ENCODE measurements around the gene D2HGDH. TPM values are rescaled to one million over a fixed set of nuclear protein-coding genes. Genes with fewer than 3 reads are reported as not detected.

Gene D2HGDH
- total and polyA plus RNA-seq, 2 of the 8 experiments (the other 6 are each of a cell fraction or from before 2014, with no cell fraction given) = 3.4 to 8.1 TPM

DNA sequence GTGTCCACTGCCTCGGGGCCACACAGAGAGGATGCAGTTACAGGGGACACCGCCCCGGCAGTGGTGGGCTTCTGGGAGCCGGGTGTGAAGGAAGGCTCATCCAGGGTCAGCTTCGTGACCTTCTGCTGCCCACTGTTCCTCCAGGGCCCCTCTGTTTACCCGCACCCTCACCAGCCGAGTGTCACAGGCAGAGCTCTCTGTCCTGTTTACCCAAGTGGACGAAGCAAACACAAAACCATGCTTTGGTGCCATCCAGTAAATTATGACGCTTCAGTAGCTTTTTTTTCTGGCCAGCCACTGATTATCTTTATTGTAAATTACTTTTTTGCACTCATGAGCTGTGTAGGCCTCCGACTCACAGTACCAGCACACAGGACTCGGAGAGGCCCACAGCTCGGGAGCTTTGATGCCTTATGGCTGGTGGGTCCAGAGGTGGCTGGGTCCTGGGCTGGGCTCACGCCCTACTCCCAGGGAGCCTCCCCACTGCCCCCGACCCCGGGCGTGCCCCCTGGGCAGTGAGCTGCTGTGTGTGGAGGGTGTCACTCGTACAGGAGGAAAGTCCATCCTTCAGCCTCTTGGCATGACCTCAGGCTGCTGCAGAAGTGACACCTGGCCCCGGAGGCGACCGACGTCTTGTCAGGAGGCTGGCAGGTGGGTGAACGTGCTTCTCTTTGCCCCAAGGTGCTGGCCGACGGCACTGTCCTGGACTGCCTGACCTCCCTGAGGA, 9.8 kb downstream of the D2HGDH start:
- Histone ChIP-seq H3K9me3 (ENCODE audit: insufficient read depth in 2 of 2, low read depth in 1 of 2, low read length in 1 of 2) (no peaks in the 10 kb centered on the region), H3K79me2 (ENCODE audit: control insufficient read depth in 1 of 2, insufficient read depth in 2 of 2, low read length in 2 of 2) (no peaks in the 10 kb centered on the region), H3K18ac (ENCODE audit: extremely low read depth, low read length) (no peak overlapping the region), H3K23ac (ENCODE audit: insufficient read length) (no peak overlapping the region), H4K8ac (ENCODE audit: extremely low read depth, insufficient read depth, low read length) (no peak overlapping the region), H3K27ac (ENCODE audit: low read depth, low read length) (no peak overlapping the region), H3K56ac (replicated peaks; ENCODE audit: insufficient read length, low read depth, low read length) (no peak overlapping the region), H3K4me1 (replicated peaks in 1 of 4; ENCODE audit: control insufficient read depth in 3 of 4, insufficient read depth in 4 of 4, low read length in 3 of 4) (no peaks in the 10 kb centered on the region), H3K4me2 (ENCODE audit: insufficient read depth in 1 of 2, low read depth in 2 of 2, low read length in 2 of 2) (no peak overlapping the region), H3K79me1 (ENCODE audit: low read depth, low read length) (no peaks in the 10 kb centered on the region), H3K4ac (replicated peaks; ENCODE audit: insufficient read length, low read depth, low read length) (no peak overlapping the region), H3K14ac (ENCODE audit: insufficient read length) (no peak overlapping the region), H4K5ac (ENCODE audit: insufficient read length, low read depth, low read length) (no peak overlapping the region), H2AK5ac (ENCODE audit: low read depth, low read length) (no peak overlapping the region), H3K4me3 (ENCODE audit: extremely low read depth in 1 of 4, insufficient read depth in 2 of 4, low read depth in 3 of 4, low read length in 4 of 4) (no peak overlapping the region), H2AFZ (ENCODE audit: low read length) (no peak overlapping the region), H2BK5ac (ENCODE audit: low read depth, low read length) (no peak overlapping the region), H3K36me3 (ENCODE audit: control insufficient read depth in 2 of 4, insufficient read depth in 4 of 4, low read length in 3 of 4) (peaks cover 0 to 4% (median 0%) of the 10 kb centered on the region in 4 experiments; a peak in 3 of 8 replicates), H4K91ac (replicated peaks; ENCODE audit: insufficient read length, low read length) (no peak overlapping the region), H2BK120ac (replicated peaks; ENCODE audit: low read depth, low read length) (no peak overlapping the region), H2BK20ac (ENCODE audit: low read length) (no peak overlapping the region), H3K9ac (replicated peaks in 1 of 4; ENCODE audit: extremely low read depth in 1 of 4, low read depth in 3 of 4, low read length in 3 of 4) (no peak overlapping the region), H2BK15ac (ENCODE audit: low read length) (no peak overlapping the region), H4K20me1 (replicated peaks in 1 of 2; ENCODE audit: control insufficient read depth in 1 of 2, insufficient read depth in 2 of 2, low read length in 2 of 2) (peaks cover 0 to 1% of the 10 kb centered on the region in 2 experiments), H3K23me2 (ENCODE audit: low read depth, low read length) (no peaks in the 10 kb centered on the region), H2BK12ac (ENCODE audit: low read depth, low read length) (no peak overlapping the region), H3K27me3 (replicated peaks in 1 of 4; ENCODE audit: control insufficient read depth in 3 of 4, extremely low read depth in 1 of 4, insufficient read depth in 3 of 4, low read length in 3 of 4) (no peaks in the 10 kb centered on the region)
- CTCF ChIA-PET (ENCODE audit: partially characterized antibody) = interaction anchor here (0.7 to 0.9 kb wide), 3 partner anchors 12 to 134 kb away, joined by 3 to 4 read pairs (median 3); no protein-coding TSS in a partner anchor
- POLR2A ChIA-PET (ENCODE audit: partially characterized antibody) = interaction anchor here (0.8 to 1.0 kb wide), 2 partner anchors 10 to 42 kb away, joined by 3 read pairs; partner anchors contain the start of gene D2HGDH
- FAIRE-seq (no peak), DNase-seq (ENCODE audit: low read depth in 1 of 2, low spot score in 2 of 2) (no peak)
- WGBS, 2 experiments (ENCODE audit: extremely low coverage in 1 of 2, insufficient coverage in 1 of 2, insufficient read length in 1 of 2, insufficient replicate concordance in 2 of 2, low coverage in 1 of 2, low lambda C conversion rate in 2 of 2, missing lambda C conversion rate in 1 of 2) = 88% methylated on average over 24 of the region's 24 CpGs; no CpG with 5 or more reads in 1 of the 2 experiments
- no peak for TF ChIP-seq KDM5A (IDR thresholded peaks at IDR 0.05; ENCODE audit: low read length)
- TF ChIP-seq KDM1A (IDR thresholded peaks at IDR 0.05; ENCODE audit: borderline replicate concordance, low read length) = no peak
- no peak for TF ChIP-seq ZNF274 (IDR thresholded peaks at IDR 0.05; ENCODE audit: borderline replicate concordance, extremely low read depth, low read length)
- TF ChIP-seq RNF2 (IDR thresholded peaks at IDR 0.05; ENCODE audit: borderline replicate concordance, low read depth, low read length, missing control alignments, poor library complexity, severe bottlenecking) = no peak
- TF ChIP-seq, protein P1, sequence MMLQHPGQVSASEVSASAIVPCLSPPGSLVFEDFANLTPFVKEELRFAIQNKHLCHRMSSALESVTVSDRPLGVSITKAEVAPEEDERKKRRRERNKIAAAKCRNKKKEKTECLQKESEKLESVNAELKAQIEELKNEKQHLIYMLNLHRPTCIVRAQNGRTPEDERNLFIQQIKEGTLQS (IDR thresholded peaks at IDR 0.05; ENCODE audit: insufficient read depth, low read depth, low read length) = no peak
- TF ChIP-seq TEAD4 (IDR thresholded peaks at IDR 0.05; ENCODE audit: low read depth, low read length) = no peak
- TF ChIP-seq ASH2L (IDR thresholded peaks at IDR 0.05; ENCODE audit: low read length) = no peak
- TF ChIP-seq SUZ12 (IDR thresholded peaks at IDR 0.05; ENCODE audit: low read length) = no peak
